Peyer's patch (tissue), 4 donors: Measurements from ENCODE around the gene DNAJC10.

ENCODE experiments used
- CTCF ChIP-seq, 6 experiments: fragments of 450-650 bp in 4 of 6; fragments of 200-600 bp in 2 of 6; sonication (generic) in 1 of 6; IDR thresholded peaks; one replicate each; pipeline ENCODE4 v1.5.1; 2017 to 2019; ENCODE audit warnings: antibody characterized with exemption in 6 of 6, mild to moderate bottlenecking in 3 of 6, moderate library complexity in 1 of 6
- POLR2A ChIP-seq, 2 donors: fragments of 450-650 bp; IDR thresholded peaks; one replicate each; pipeline ENCODE4 v1.5.1; 2017; ENCODE audit warnings: antibody characterized with exemption in 2 of 2, mild to moderate bottlenecking in 2 of 2, moderate library complexity in 2 of 2

GRCh38 chr2:182822733-182823132 lies 106.7 kb downstream of the DNAJC10 start:
- no peak for TF ChIP-seq CTCF (IDR thresholded peaks at IDR 0.05)
- TF ChIP-seq POLR2A (IDR thresholded peaks at IDR 0.05) = no peak
